ENCODE results near the gene DCTN4. TPM values are rescaled to one million over a fixed set of nuclear protein-coding genes. Genes with fewer than 3 reads are reported as not detected.
"Not testable (repeated sequence)": the region's sequence is repeated elsewhere in the genome, so short reads cannot be mapped to it uniquely, and the experiment has no call there.

DCTN4 gene
- total and polyA plus RNA-seq, 7 donors = 17.5 to 56.0 (median 51.0) TPM

DNA sequence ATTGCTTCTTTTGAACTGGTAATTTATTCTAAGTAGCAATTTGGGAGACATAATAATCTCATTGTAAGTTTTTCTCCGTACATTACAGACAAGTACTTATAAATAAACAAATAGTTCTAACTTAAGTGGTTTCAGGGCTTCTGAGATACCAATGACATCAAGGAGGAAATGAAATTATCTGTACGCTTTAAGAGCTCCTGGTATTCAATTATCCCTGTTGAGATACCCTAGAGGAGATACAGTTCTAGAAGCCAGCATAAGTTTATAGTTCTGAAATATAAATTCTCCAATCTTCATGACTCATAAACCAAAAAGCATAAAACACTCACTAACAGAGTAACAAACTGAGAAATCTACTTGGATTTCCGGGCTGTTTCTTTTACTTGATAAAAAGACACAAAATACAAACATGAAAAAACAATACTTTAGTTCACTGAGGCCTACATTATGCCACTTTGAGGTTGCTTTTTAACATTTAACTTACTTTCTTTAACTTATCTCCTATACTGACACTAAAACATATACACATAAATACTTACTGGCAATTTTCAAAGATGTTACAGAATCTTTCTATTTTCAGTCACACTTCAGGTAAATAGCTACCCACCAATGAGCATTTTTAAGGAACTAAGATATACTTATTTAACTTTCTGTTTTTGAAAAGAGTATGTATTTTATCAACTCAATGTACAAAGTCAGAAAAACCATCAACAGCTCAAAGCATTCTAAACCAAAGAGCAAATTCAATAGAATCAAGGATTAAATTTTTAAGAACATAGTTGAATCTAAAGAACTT lies 7.5 kb downstream of the DCTN4 start:
- TF ChIP-seq POLR2AphosphoS5 (IDR thresholded peaks at IDR 0.05) (no peak), POLR2A (IDR thresholded peaks at IDR 0.05) (no peak), EP300 (IDR thresholded peaks at IDR 0.05) (no peak), CTCF (IDR thresholded peaks at IDR 0.05) (no peak)
- no peak for DNase-seq
- Histone ChIP-seq H3K4me3 (no peak overlapping the region), H3K9me3 (no peaks in the 10 kb centered on the region), H3K27me3 (no peaks in the 10 kb centered on the region), H3K36me3 (peaks cover 16 to 65% (median 21%) of the 10 kb centered on the region in 4 donors), H3K4me1 (peaks cover 0 to 24% (median 14%) of the 10 kb centered on the region in 4 donors), H3K27ac (peak overlapping the region in 1 of 4 donors; percentile 13)
- WGBS, 2 donors = 56 to 61% methylated on average over 3 of the region's 3 CpGs
- intact Hi-C loops (cut with DNase I) = no loop called here

DNA sequence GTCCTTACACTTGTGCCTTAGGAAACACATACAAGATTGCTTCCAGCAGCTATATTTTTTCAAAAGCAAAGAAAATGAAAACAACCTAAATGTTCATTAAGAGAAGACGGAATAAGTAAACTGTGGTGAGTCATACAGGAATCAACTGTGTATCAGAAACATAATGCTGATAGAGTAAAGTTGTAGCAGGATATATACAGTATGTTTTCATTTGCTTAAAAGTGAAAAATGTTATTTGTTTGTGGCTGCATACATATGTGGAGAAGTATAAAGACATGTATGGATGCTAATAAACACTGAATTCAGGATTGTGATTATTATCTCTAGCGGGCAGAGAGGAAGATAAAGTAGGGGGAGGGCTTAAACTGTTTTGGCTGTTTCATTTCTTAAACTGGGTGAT lies 8.3 kb downstream of the DCTN4 start:
- no peak for DNase-seq
- peaks cover 0 to 22% (median 14%) of the 10 kb centered on the region in 4 donors for H3K4me1 ChIP-seq
- H3K27me3 ChIP-seq = no peaks in the 10 kb centered on the region
- H3K9me3 ChIP-seq = no peaks in the 10 kb centered on the region
- TF ChIP-seq CTCF (IDR thresholded peaks at IDR 0.05) (no peak), POLR2A (IDR thresholded peaks at IDR 0.05) (no peak), POLR2AphosphoS5 (IDR thresholded peaks at IDR 0.05) (no peak), EP300 (IDR thresholded peaks at IDR 0.05) (no peak)
- peaks cover 16 to 59% (median 21%) of the 10 kb centered on the region in 4 donors for H3K36me3 ChIP-seq
- WGBS, 2 donors = 75 to 77% methylated on average over 2 of the region's 2 CpGs
- intact Hi-C loops (cut with DNase I) = no loop called here
- no peak overlapping the region for H3K27ac ChIP-seq
- H3K4me3 ChIP-seq = no peak overlapping the region

DNA sequence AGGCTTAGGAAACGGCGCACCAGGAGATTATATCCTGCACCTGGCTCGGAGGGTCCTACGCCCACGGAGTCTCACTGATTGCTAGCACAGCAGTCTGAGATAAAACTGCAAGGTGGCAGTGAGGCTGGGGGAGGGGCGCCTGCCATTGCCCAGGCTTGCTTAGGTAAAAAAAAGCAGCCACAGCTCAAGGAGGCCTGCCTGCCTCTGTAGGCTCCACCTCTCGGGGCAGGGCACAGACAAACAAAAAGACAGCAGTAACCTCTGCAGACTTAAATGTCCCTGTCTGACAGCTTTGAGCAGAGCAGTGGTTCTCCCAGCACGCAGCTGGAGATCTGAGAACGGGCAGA lies 15.7 kb downstream of the DCTN4 start:
- peaks cover 0 to 23% (median 0%) of the 10 kb centered on the region in 4 donors for H3K36me3 ChIP-seq
- DNase-seq; H3K4me3 ChIP-seq; H3K4me1 ChIP-seq; H3K27me3 ChIP-seq; H3K27ac ChIP-seq; H3K9me3 ChIP-seq; intact Hi-C loops (cut with DNase I): not testable (repeated sequence)
- WGBS, 2 donors = 96% methylated on average over 9 of the region's 9 CpGs

DNA sequence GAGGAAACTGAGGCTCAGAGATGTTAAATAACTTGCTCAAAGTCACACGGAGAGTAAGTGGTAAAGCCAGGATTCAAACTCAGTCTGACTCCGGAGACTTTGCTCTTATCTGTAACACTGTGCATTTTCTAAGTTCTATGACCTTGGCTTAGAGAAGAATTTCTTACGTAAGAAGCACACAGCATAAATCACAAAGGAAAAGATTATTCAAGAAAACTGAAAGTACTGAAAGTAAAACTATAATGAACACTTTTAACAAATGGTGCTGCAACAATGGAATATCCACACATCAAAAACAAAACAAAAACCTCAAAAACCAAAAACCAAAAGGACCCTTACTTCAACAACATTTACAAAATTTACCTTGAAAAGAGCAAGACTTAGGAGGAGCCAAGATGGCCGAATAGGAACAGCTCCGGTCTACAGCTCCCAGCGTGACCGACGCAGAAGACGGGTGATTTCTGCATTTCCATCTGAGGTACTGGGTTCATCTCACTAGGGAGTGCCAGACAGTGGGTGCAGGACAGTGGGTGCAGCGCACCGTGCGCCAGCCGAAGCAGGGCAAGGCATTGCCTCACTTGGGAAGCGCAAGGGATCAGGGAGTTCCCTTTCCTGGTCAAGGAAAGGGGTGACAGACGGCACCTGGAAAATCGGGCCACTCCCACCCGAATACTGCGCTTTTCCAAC lies 16.2 kb downstream of the DCTN4 start:
- intact Hi-C loops (cut with DNase I); DNase-seq; H3K9me3 ChIP-seq; H3K4me1 ChIP-seq; H3K27ac ChIP-seq; H3K4me3 ChIP-seq; H3K27me3 ChIP-seq: not testable (repeated sequence)
- 92 to 93% methylated on average over 18 of the region's 18 CpGs for WGBS, 2 donors
- H3K36me3 ChIP-seq = peaks cover 0 to 23% (median 0%) of the 10 kb centered on the region in 4 donors

GRCh38 chr5:150740992-150741391 lies 17.8 kb downstream of the DCTN4 start:
- Histone ChIP-seq H3K4me3 (no peak overlapping the region), H3K36me3 (peaks cover 0 to 23% (median 0%) of the 10 kb centered on the region in 4 donors), H3K4me1 (peaks cover 0 to 7% (median 6%) of the 10 kb centered on the region in 4 donors), H3K27ac (no peak overlapping the region), H3K27me3 (no peaks in the 10 kb centered on the region), H3K9me3 (no peaks in the 10 kb centered on the region)
- no peak for DNase-seq
- intact Hi-C loops (cut with DNase I) = no loop called here
- TF ChIP-seq CTCF (IDR thresholded peaks at IDR 0.05) (no peak), POLR2A (IDR thresholded peaks at IDR 0.05) (no peak), EP300 (IDR thresholded peaks at IDR 0.05) (no peak), POLR2AphosphoS5 (IDR thresholded peaks at IDR 0.05) (no peak)
